PC-3 (cell line): Measurements from ENCODE around the gene TIGD2. TPM values are rescaled to one million over a fixed set of nuclear protein-coding genes. Genes with fewer than 3 reads are reported as not detected.

Experiments
- ATAC-seq: fragments of 200-7000 bp; cut with Tn5 transposase; 2 replicates; pipeline ENCODE4 v1.9.1; 2020; ENCODE audit warnings: mild to moderate bottlenecking, moderate library complexity
- BruUV-seq: library from RNA; stranded (reverse); fragments of 400-500 nt; replicated peaks from 2 replicates; lab custom pipeline; 2021; lab: Mats Ljungman, UMichigan
- CTCF ChIA-PET: fragments of 300-600 bp; sonication (Branson Sonifier 250); formaldehyde crosslinking; loops from one replicate; lab custom pipeline; 2022; ENCODE audit warnings: antibody characterized with exemption; lab: Charles Lee
- POLR2A ChIA-PET: fragments of 300-600 bp; sonication (Branson Sonifier 250); formaldehyde crosslinking; loops from one replicate; lab custom pipeline; 2022; ENCODE audit warnings: antibody characterized with exemption; ENCODE audit not compliant: unreplicated experiment; lab: Charles Lee
- DNase-seq: peaks from one replicate; pipeline ENCODE4 v3.0.0-alpha.2; 2015
- H2AFZ ChIP-seq: fragments of 300-600 bp; sonication (generic); 2 replicates; pipeline ENCODE4 v1.6.0; 2016; ENCODE audit warnings: antibody characterized with exemption, low read length
- H3F3A ChIP-seq: fragments of 300-600 bp; sonication (generic); one replicate; pipeline ENCODE4 v1.6.0; 2017; ENCODE audit warnings: antibody characterized with exemption, low read length, control low read depth, mild to moderate bottlenecking; ENCODE audit not compliant: unreplicated experiment
- H3K27ac ChIP-seq: fragments of 300-600 bp; sonication (generic); 2 replicates; pipeline ENCODE4 v1.5.1; 2016; ENCODE audit warnings: mild to moderate bottlenecking, low read length
- H3K27me3 ChIP-seq: fragments of 300-600 bp; sonication (generic); 2 replicates; pipeline ENCODE4 v1.6.1; 2016; ENCODE audit warnings: low read length, mixed read lengths
- H3K36me3 ChIP-seq: fragments of 300-600 bp; sonication (generic); 2 replicates; pipeline ENCODE4 v1.6.1; 2016; ENCODE audit warnings: low read depth, mixed run types, low read length, mixed read lengths
- H3K4me1 ChIP-seq: fragments of 300-600 bp; sonication (generic); 2 replicates; pipeline ENCODE4 v1.5.1; 2016; ENCODE audit warnings: low read length; ENCODE audit not compliant: insufficient read depth
- H3K4me2 ChIP-seq: fragments of 300-600 bp; sonication (generic); 2 replicates; pipeline ENCODE4 v1.6.0; 2016; ENCODE audit warnings: low read length
- H3K4me3 ChIP-seq: fragments of 300-600 bp; sonication (generic); 2 replicates; pipeline ENCODE4 v1.5.1; 2016; ENCODE audit warnings: mild to moderate bottlenecking, low read length, mixed read lengths
- H3K79me2 ChIP-seq: fragments of 300-600 bp; sonication (generic); 2 replicates; pipeline ENCODE4 v1.6.1; 2017; ENCODE audit warnings: low read length, mixed read lengths
- H3K9ac ChIP-seq: fragments of 300-600 bp; sonication (generic); 2 replicates; pipeline ENCODE4 v1.6.0; 2016; ENCODE audit warnings: mild to moderate bottlenecking, low read length
- H3K9me2 ChIP-seq: fragments of 300-600 bp; sonication (generic); replicated peaks from 2 replicates; pipeline ENCODE4 v1.6.1; 2016; ENCODE audit warnings: mixed run types, low read length, mixed read lengths
- H3K9me3 ChIP-seq: fragments of 300-600 bp; sonication (generic); 2 replicates; pipeline ENCODE4 v1.6.1; 2016; ENCODE audit warnings: low read length, mixed read lengths
- H4K20me1 ChIP-seq: fragments of 300-600 bp; sonication (generic); 2 replicates; pipeline ENCODE4 v1.6.1; 2016; ENCODE audit warnings: low read length, mixed read lengths
- EZH2 ChIP-seq: fragments of 300-600 bp; sonication (generic); IDR thresholded peaks from one replicate; pipeline ENCODE4 v1.6.1; 2017; ENCODE audit warnings: antibody characterized with exemption, mild to moderate bottlenecking, low read length; ENCODE audit not compliant: unreplicated experiment
- EZH2phosphoT487 ChIP-seq: fragments of 300-600 bp; sonication (generic); IDR thresholded peaks from 2 replicates; pipeline ENCODE4 v1.6.1; 2018; ENCODE audit warnings: mild to moderate bottlenecking, antibody characterized with exemption, low read length, borderline replicate concordance
- intact Hi-C: fragments of 100-400 bp; cut with micrococcal nuclease; formaldehyde crosslinking; loops from 2 replicates; pipeline ENCODE4 v1.9.0; 2023
- total RNA-seq: library from RNA; depleted of rRNA; stranded (reverse); fragments of >200 nt; gene quantifications from 2 replicates; pipeline ENCODE4 v1.2.3, GENCODE V29; 2014
- TF ChIP-seq, protein P1 (sequence below): fragments of 300-600 bp; sonication (generic); conservative IDR thresholded peaks from 2 replicates; pipeline ENCODE4 v1.5.1; 2017; ENCODE audit warnings: antibody characterized with exemption, low read depth, mild to moderate bottlenecking, low read length

The TIGD2 gene
- total RNA-seq, 1 experiment from 2014 or later: 5.4 TPM

DNA sequence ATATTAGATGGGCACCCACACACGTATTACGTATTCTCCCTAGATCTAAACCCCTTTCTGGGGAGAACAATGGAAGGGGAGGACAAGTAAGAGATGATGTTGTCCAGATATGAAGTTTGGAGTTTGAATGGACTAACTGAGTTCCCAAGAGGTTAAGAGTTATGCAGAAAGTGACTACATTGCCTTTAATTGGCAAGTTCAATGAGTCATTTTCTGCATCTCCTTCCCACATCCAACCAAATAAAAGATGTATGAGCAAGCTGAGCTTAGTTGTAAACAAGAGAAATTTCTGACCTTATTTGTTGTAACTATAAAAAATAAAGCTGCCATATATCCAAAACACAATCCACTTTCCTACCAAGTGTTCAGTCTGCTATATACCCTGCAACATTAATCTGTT, 50.5 kb downstream of the TIGD2 start:
- Histone ChIP-seq H3K4me1 (no peaks in the 10 kb centered on the region), H3K27me3 (peaks cover 18% of the 10 kb centered on the region), H3F3A (no peaks in the 10 kb centered on the region), H2AFZ (no peak overlapping the region), H4K20me1 (no peaks in the 10 kb centered on the region), H3K9me2 (no peaks in the 10 kb centered on the region), H3K4me3 (no peak overlapping the region), H3K9me3 (no peaks in the 10 kb centered on the region), H3K79me2 (no peaks in the 10 kb centered on the region), H3K9ac (no peak overlapping the region), H3K27ac (no peak overlapping the region), H3K4me2 (no peak overlapping the region), H3K36me3 (no peaks in the 10 kb centered on the region)
- CTCF ChIA-PET: interaction anchor here (0.6 kb wide), 1 partner anchor 311 kb away, joined by 3 read pairs; no protein-coding TSS in a partner anchor
- DNase-seq: peak; percentile 26
- TF ChIP-seq, protein P1, sequence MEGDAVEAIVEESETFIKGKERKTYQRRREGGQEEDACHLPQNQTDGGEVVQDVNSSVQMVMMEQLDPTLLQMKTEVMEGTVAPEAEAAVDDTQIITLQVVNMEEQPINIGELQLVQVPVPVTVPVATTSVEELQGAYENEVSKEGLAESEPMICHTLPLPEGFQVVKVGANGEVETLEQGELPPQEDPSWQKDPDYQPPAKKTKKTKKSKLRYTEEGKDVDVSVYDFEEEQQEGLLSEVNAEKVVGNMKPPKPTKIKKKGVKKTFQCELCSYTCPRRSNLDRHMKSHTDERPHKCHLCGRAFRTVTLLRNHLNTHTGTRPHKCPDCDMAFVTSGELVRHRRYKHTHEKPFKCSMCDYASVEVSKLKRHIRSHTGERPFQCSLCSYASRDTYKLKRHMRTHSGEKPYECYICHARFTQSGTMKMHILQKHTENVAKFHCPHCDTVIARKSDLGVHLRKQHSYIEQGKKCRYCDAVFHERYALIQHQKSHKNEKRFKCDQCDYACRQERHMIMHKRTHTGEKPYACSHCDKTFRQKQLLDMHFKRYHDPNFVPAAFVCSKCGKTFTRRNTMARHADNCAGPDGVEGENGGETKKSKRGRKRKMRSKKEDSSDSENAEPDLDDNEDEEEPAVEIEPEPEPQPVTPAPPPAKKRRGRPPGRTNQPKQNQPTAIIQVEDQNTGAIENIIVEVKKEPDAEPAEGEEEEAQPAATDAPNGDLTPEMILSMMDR: no peak
- TF ChIP-seq EZH2: no peak
- no peak for TF ChIP-seq EZH2phosphoT487
- POLR2A ChIA-PET: no interaction called here
- ATAC-seq: 0 out of 2 replicates have a peak, but pooled peaks have one; percentile 22
- intact Hi-C loops: loop anchor here (10.0 kb wide), 2 partner anchors 63 to 743 kb away; no protein-coding TSS in a partner anchor
- BruUV-seq: no TSS peak

DNA sequence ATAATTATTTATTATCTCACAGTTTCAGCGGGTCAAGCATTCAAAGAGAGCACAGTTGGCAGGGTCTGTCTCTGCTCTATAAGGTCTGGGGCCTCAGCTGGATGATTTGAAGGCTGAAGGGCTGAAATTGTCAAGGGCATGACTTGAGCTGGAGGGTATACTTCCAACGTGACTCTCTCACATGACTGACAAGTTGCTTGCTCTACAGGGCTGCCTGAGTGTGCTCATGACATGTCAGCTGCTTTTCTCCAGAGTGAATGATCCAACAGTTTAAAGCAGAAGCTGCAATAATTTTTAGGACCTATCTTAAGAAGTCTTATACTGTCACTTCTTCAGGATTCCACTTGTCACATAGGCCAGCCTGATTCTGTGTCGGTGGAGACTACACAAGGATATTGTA, 51.2 kb downstream of the TIGD2 start:
- intact Hi-C loops: loop anchor here (10.0 kb wide), 2 partner anchors 62 to 742 kb away; no protein-coding TSS in a partner anchor
- peaks cover 18% of the 10 kb centered on the region for H3K27me3 ChIP-seq
- no peak overlapping the region for H3K9ac ChIP-seq
- no peaks in the 10 kb centered on the region for H3K9me2 ChIP-seq
- H2AFZ ChIP-seq: no peak overlapping the region
- TF ChIP-seq EZH2phosphoT487 (no peak), EZH2 (no peak)
- TF ChIP-seq, protein P1: no peak
- no peaks in the 10 kb centered on the region for H3K9me3 ChIP-seq
- no peak for ATAC-seq
- no peaks in the 10 kb centered on the region for H3K36me3 ChIP-seq
- H3K79me2 ChIP-seq: no peaks in the 10 kb centered on the region
- no peak overlapping the region for H3K4me2 ChIP-seq
- no peaks in the 10 kb centered on the region for H4K20me1 ChIP-seq
- H3F3A ChIP-seq: no peaks in the 10 kb centered on the region
- ChIA-PET CTCF (interaction anchor here (0.6 kb wide), 1 partner anchor 312 kb away, joined by 3 read pairs; no protein-coding TSS in a partner anchor), POLR2A (interaction anchor here (0.6 kb wide), 1 partner anchor 138 kb away, joined by 3 read pairs; no protein-coding TSS in a partner anchor)
- no peak for DNase-seq
- H3K4me1 ChIP-seq: no peaks in the 10 kb centered on the region
- H3K27ac ChIP-seq: no peak overlapping the region
- H3K4me3 ChIP-seq: no peak overlapping the region
- BruUV-seq: no TSS peak

DNA sequence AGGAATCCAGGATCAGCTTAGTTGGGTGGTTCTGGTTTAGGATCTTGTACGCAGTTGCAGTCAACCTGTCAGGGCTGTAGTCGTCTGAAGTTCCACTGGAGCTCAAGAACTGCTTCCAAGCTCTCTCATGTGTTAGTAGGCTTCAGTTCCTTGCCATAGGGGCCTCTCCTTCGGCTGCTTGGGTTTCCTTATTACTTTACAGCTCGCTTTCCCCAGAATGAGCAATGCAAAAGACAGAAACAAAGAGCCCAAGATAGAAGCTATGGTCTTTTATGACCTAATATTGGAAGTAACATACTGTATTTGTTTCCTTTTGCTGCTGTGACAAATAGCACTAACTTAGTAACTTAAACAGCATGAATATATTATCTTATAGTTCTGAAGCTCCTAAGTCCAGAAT, 51.7 kb downstream of the TIGD2 start:
- H3K4me1 ChIP-seq: no peaks in the 10 kb centered on the region
- H3K9ac ChIP-seq: no peak overlapping the region
- no peaks in the 10 kb centered on the region for H3K9me2 ChIP-seq
- BruUV-seq: no TSS peak
- H3K4me3 ChIP-seq: no peak overlapping the region
- no peaks in the 10 kb centered on the region for H3K9me3 ChIP-seq
- no peak for ATAC-seq
- no peaks in the 10 kb centered on the region for H3K36me3 ChIP-seq
- intact Hi-C loops: loop anchor here (10.0 kb wide), 2 partner anchors 62 to 742 kb away; no protein-coding TSS in a partner anchor
- peaks cover 19% of the 10 kb centered on the region for H3K27me3 ChIP-seq
- no peaks in the 10 kb centered on the region for H3F3A ChIP-seq
- no peak for TF ChIP-seq EZH2phosphoT487
- TF ChIP-seq, protein P1: no peak
- TF ChIP-seq EZH2: no peak
- ChIA-PET CTCF (no interaction called here), POLR2A (interaction anchor here (0.6 kb wide), 1 partner anchor 138 kb away, joined by 3 read pairs; no protein-coding TSS in a partner anchor)
- no peak overlapping the region for H3K4me2 ChIP-seq
- DNase-seq: no peak
- H3K79me2 ChIP-seq: no peaks in the 10 kb centered on the region
- H4K20me1 ChIP-seq: no peaks in the 10 kb centered on the region
- no peak overlapping the region for H3K27ac ChIP-seq
- H2AFZ ChIP-seq: no peak overlapping the region
